ENCODE data around the gene LCK. TPM values are rescaled to one million over a fixed set of nuclear protein-coding genes. Genes with fewer than 3 reads are reported as not detected.

Gene LCK
- polyA plus RNA-seq, 1 donor from 2014 or later, result not detected

- Histone ChIP-seq H4K20me1 (ENCODE audit: insufficient read depth) (no peaks in the 10 kb centered on the region), H2AFZ (ENCODE audit: low read depth, low read length) (no peak overlapping the region), H3K9me3 (ENCODE audit: low read length) (no peaks in the 10 kb centered on the region), H3F3A (ENCODE audit: insufficient read depth, low read length, poor library complexity, severe bottlenecking) (no peaks in the 10 kb centered on the region), H3K9me2 (ENCODE audit: insufficient read depth, low read length) (no peaks in the 10 kb centered on the region), H3K36me3 (ENCODE audit: insufficient read depth, low read length) (no peaks in the 10 kb centered on the region), H3K4me3 (ENCODE audit: low read length) (no peak overlapping the region), H3K79me2 (replicated peaks; ENCODE audit: insufficient read depth, low read length) (no peaks in the 10 kb centered on the region), H3K9ac (ENCODE audit: low read length) (no peak overlapping the region), H3K27me3 (ENCODE audit: insufficient read depth, low read depth, low read length) (peaks cover 24% of the 10 kb centered on the region), H3K27ac (ENCODE audit: low read length) (no peak overlapping the region), H3K4me2 (ENCODE audit: low read length) (no peak overlapping the region)
- TF ChIP-seq, protein P1, sequence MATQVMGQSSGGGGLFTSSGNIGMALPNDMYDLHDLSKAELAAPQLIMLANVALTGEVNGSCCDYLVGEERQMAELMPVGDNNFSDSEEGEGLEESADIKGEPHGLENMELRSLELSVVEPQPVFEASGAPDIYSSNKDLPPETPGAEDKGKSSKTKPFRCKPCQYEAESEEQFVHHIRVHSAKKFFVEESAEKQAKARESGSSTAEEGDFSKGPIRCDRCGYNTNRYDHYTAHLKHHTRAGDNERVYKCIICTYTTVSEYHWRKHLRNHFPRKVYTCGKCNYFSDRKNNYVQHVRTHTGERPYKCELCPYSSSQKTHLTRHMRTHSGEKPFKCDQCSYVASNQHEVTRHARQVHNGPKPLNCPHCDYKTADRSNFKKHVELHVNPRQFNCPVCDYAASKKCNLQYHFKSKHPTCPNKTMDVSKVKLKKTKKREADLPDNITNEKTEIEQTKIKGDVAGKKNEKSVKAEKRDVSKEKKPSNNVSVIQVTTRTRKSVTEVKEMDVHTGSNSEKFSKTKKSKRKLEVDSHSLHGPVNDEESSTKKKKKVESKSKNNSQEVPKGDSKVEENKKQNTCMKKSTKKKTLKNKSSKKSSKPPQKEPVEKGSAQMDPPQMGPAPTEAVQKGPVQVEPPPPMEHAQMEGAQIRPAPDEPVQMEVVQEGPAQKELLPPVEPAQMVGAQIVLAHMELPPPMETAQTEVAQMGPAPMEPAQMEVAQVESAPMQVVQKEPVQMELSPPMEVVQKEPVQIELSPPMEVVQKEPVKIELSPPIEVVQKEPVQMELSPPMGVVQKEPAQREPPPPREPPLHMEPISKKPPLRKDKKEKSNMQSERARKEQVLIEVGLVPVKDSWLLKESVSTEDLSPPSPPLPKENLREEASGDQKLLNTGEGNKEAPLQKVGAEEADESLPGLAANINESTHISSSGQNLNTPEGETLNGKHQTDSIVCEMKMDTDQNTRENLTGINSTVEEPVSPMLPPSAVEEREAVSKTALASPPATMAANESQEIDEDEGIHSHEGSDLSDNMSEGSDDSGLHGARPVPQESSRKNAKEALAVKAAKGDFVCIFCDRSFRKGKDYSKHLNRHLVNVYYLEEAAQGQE (IDR thresholded peaks at IDR 0.05; ENCODE audit: borderline replicate concordance), result no peak
- TF ChIP-seq POLR2AphosphoS5 (IDR thresholded peaks at IDR 0.05) (no peak), SMC3 (conservative IDR thresholded peaks at IDR 0.05; ENCODE audit: poor library complexity) (no peak)
Observed at GRCh38 chr1:32242341-32242851, 8.7 kb upstream of the LCK start.

DNA sequence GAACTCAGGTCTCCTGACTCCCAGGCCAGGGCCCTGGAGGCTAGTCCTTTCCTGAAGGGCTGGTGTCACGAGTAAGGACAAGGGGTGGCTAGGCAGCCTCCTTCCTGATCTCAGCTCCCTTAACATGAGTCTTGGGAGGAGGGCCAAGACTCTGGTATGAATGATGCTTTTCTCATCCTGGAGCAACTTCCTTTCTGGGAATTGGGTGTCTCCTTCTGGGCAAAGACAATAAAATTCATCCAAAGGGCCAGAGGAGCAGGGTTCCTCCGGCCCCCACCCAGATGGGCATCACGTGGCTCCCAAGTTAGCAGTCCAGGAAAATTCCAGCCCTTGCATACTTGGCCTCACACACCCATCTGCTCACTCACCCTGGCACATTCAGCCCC, 4.2 kb upstream of the LCK start, which contains the start of gene FAM167B:
TSS of gene FAM167B (plus strand) at position 335 of the 386 bp plus-strand sequence. CDS start 200 bp downstream, outside the sequence.
- no peaks in the 10 kb centered on the region for H3K9me2 ChIP-seq (ENCODE audit: insufficient read depth, low read length)
- H3K36me3 ChIP-seq (ENCODE audit: insufficient read depth, low read length), result no peaks in the 10 kb centered on the region
- no peaks in the 10 kb centered on the region for H3F3A ChIP-seq (ENCODE audit: insufficient read depth, low read length, poor library complexity, severe bottlenecking)
- no peak within 1 kb of the TSS for H3K27ac ChIP-seq (ENCODE audit: low read length)
- no peaks in the 10 kb centered on the region for H3K9me3 ChIP-seq (ENCODE audit: low read length)
- no peak for TF ChIP-seq MXI1 (conservative IDR thresholded peaks at IDR 0.05; ENCODE audit: poor library complexity, severe bottlenecking)
- no peak for TF ChIP-seq RAD21 (conservative IDR thresholded peaks at IDR 0.05)
- H3K4me3 ChIP-seq (ENCODE audit: low read length), result no peak within 1 kb of the TSS
- no peak within 1 kb of the TSS for H3K4me2 ChIP-seq (ENCODE audit: low read length)
- no peaks in the 10 kb centered on the region for H4K20me1 ChIP-seq (ENCODE audit: insufficient read depth)
- no peaks in the 10 kb centered on the region for H3K79me2 ChIP-seq (replicated peaks; ENCODE audit: insufficient read depth, low read length)
- H2AFZ ChIP-seq (ENCODE audit: low read depth, low read length), result no peak within 1 kb of the TSS
- H3K27me3 ChIP-seq (ENCODE audit: insufficient read depth, low read depth, low read length), result peaks cover under 1% of the 10 kb centered on the region
- no peak within 1 kb of the TSS for H3K9ac ChIP-seq (ENCODE audit: low read length)

GRCh38 chr1:32247452-32247851, 3.6 kb upstream of the LCK start:
- Histone ChIP-seq H2AFZ (ENCODE audit: low read depth, low read length) (no peak overlapping the region), H3K4me2 (ENCODE audit: low read length) (no peak overlapping the region), H3K36me3 (ENCODE audit: insufficient read depth, low read length) (no peaks in the 10 kb centered on the region), H3K9me3 (ENCODE audit: low read length) (no peaks in the 10 kb centered on the region), H3K9ac (ENCODE audit: low read length) (no peak overlapping the region), H3K79me2 (replicated peaks; ENCODE audit: insufficient read depth, low read length) (no peaks in the 10 kb centered on the region), H3K27ac (ENCODE audit: low read length) (no peak overlapping the region), H3F3A (ENCODE audit: insufficient read depth, low read length, poor library complexity, severe bottlenecking) (no peaks in the 10 kb centered on the region), H4K20me1 (ENCODE audit: insufficient read depth) (no peaks in the 10 kb centered on the region), H3K27me3 (ENCODE audit: insufficient read depth, low read depth, low read length) (no peaks in the 10 kb centered on the region), H3K4me3 (ENCODE audit: low read length) (no peak overlapping the region), H3K9me2 (ENCODE audit: insufficient read depth, low read length) (no peaks in the 10 kb centered on the region)
- TF ChIP-seq EZH2 (IDR thresholded peaks at IDR 0.05; ENCODE audit: borderline replicate concordance, insufficient read depth, low read length, poor library complexity, severe bottlenecking) (no peak), EP300 (conservative IDR thresholded peaks at IDR 0.05; ENCODE audit: poor library complexity, severe bottlenecking) (no peak), SMC3 (conservative IDR thresholded peaks at IDR 0.05; ENCODE audit: poor library complexity) (no peak), RAD21 (conservative IDR thresholded peaks at IDR 0.05) (no peak), TAF1 (IDR thresholded peaks at IDR 0.05; ENCODE audit: low read depth) (no peak), MXI1 (conservative IDR thresholded peaks at IDR 0.05; ENCODE audit: poor library complexity, severe bottlenecking) (no peak), POLR2AphosphoS5 (IDR thresholded peaks at IDR 0.05) (no peak)
- TF ChIP-seq, protein P1 (IDR thresholded peaks at IDR 0.05; ENCODE audit: borderline replicate concordance), result no peak
- TF ChIP-seq, protein P2, sequence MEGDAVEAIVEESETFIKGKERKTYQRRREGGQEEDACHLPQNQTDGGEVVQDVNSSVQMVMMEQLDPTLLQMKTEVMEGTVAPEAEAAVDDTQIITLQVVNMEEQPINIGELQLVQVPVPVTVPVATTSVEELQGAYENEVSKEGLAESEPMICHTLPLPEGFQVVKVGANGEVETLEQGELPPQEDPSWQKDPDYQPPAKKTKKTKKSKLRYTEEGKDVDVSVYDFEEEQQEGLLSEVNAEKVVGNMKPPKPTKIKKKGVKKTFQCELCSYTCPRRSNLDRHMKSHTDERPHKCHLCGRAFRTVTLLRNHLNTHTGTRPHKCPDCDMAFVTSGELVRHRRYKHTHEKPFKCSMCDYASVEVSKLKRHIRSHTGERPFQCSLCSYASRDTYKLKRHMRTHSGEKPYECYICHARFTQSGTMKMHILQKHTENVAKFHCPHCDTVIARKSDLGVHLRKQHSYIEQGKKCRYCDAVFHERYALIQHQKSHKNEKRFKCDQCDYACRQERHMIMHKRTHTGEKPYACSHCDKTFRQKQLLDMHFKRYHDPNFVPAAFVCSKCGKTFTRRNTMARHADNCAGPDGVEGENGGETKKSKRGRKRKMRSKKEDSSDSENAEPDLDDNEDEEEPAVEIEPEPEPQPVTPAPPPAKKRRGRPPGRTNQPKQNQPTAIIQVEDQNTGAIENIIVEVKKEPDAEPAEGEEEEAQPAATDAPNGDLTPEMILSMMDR (IDR thresholded peaks at IDR 0.05; ENCODE audit: poor library complexity, severe bottlenecking), result no peak
